ENCODE results near the gene RGL3. TPM values are rescaled to one million over a fixed set of nuclear protein-coding genes. Genes with fewer than 3 reads are reported as not detected.
"Not testable (repeated sequence)": the region's sequence is repeated elsewhere in the genome, so short reads cannot be mapped to it uniquely, and the experiment has no call there.

Gene RGL3
- total and polyA plus RNA-seq, 9 of the 15 experiments (the other 6 are each of a cell fraction or from before 2014, with no cell fraction given) = 0.12 to 0.61 (median 0.32) TPM; not detected in 4

- H3K9me3 ChIP-seq (replicated peaks; ENCODE audit: control insufficient read depth, insufficient read depth, low read depth, low read length); FAIRE-seq; BruUV-seq (replicated peaks); ATAC-seq; H3K27me3 ChIP-seq (ENCODE audit: control insufficient read depth in 2 of 2, insufficient read depth in 2 of 2, low read length in 2 of 2); intact Hi-C loops (cut with micrococcal nuclease); H2AFZ ChIP-seq (ENCODE audit: low read depth, low read length); H3K27ac ChIP-seq (ENCODE audit: extremely low read depth, low read depth, low read length); H3K4me2 ChIP-seq (ENCODE audit: insufficient read depth, low read length); H4K20me1 ChIP-seq (replicated peaks; ENCODE audit: control insufficient read depth, insufficient read depth, low read length); POLR2A ChIA-PET; H3K4me3 ChIP-seq; H3K9me1 ChIP-seq (ENCODE audit: control insufficient read depth, insufficient read depth, low read length); H3K9ac ChIP-seq (ENCODE audit: insufficient read depth in 1 of 2, low read depth in 2 of 2, low read length in 2 of 2): not testable (repeated sequence)
- peaks cover 25% of the 10 kb centered on the region; the same call in 2 of the 3 replicates for H3K79me2 ChIP-seq (ENCODE audit: control insufficient read depth, insufficient read depth, low read length)
- H3K4me1 ChIP-seq (replicated peaks in 1 of 2; ENCODE audit: control insufficient read depth in 2 of 2, insufficient read depth in 2 of 2, low read length in 2 of 2) = peaks cover 17 to 60% of the 10 kb centered on the region in 2 experiments
- CTCF ChIA-PET (ENCODE audit: low intra/inter-chr PET ratio) = interaction anchor here (0.6 kb wide), 1 partner anchor 103 kb away, joined by 3 read pairs; no protein-coding TSS in a partner anchor
- DNase-seq (ENCODE audit: extremely low read depth in 1 of 4, low spot score in 3 of 4) = peak in 1 of 4 experiments; percentile 36
- 36% methylated on average over 10 of the region's 14 CpGs for WGBS (ENCODE audit: insufficient coverage, low coverage, missing lambda C conversion rate)
- in situ Hi-C loops (cut with MboI) = loop anchor here (5.0 kb wide), 1 partner anchor 82 kb away; the partner anchor contains the start of gene TSPAN16
- 0 out of 4 replicates have a peak, but pooled peaks of 1 of the 2 experiments have one; percentile 18 for TF ChIP-seq MNT (conservative IDR thresholded peaks at IDR 0.05)
- TF ChIP-seq CBFA2T3 (IDR thresholded peaks at IDR 0.05) = peak; percentile 58; the same call in 1 of the 2 replicates
- TF ChIP-seq KDM1A (IDR thresholded peaks at IDR 0.05) = peak; percentile 46 to 58
- 0 out of 2 replicates have a peak, but pooled peaks have one; percentile 29 for TF ChIP-seq PKNOX1 (IDR thresholded peaks at IDR 0.05)
- peak; percentile 27; the same call in 1 of the 2 replicates for TF ChIP-seq TAL1 (IDR thresholded peaks at IDR 0.05)
- peak; percentile 15; the same call in 1 of the 2 replicates for TF ChIP-seq CBFA2T2 (conservative IDR thresholded peaks at IDR 0.05)
- peak; percentile 46; the same call in 1 of the 2 replicates for TF ChIP-seq ZNF384 (IDR thresholded peaks at IDR 0.05; ENCODE audit: low read depth, low read length)
- 0 out of 2 replicates have a peak, but pooled peaks have one; percentile 22 for TF ChIP-seq ARID1B (IDR thresholded peaks at IDR 0.05)
- H3K36me3 ChIP-seq (ENCODE audit: control insufficient read depth, insufficient read depth, low read length) = peaks cover 44% of the 10 kb centered on the region
Measured at GRCh38 chr19:11379269-11379845, 39.8 kb downstream of the RGL3 start.
